Measurements from ENCODE around the gene RNF126.

The RNF126 gene

GRCh38 chr19:661427-662196 lies 1.4 kb downstream of the RNF126 start:
- peak; percentile 79 for DNase-seq

GRCh38 chr19:660793-661426 lies 2.1 kb downstream of the RNF126 start:
- DNase-seq = no peak

GRCh38 chr19:658916-659839 lies 3.8 kb downstream of the RNF126 start:
- DNase-seq = peak; percentile 76

GRCh38 chr19:658059-658839 lies 4.8 kb downstream of the RNF126 start:
- DNase-seq = no peak

GRCh38 chr19:657611-658010 lies 5.4 kb downstream of the RNF126 start:
- no peak for DNase-seq

- no peak for DNase-seq
These were observed 6.1 kb downstream of the RNF126 start for GRCh38 chr19:656751-657559.

GRCh38 chr19:655691-656090 lies 7.3 kb downstream of the RNF126 start:
- DNase-seq = no peak

GRCh38 chr19:653425-653824 lies 9.6 kb downstream of the RNF126 start:
- no peak for DNase-seq

GRCh38 chr19:652467-653389 lies 10.3 kb downstream of the RNF126 start:
- DNase-seq = no peak

GRCh38 chr19:651991-652390 lies 11.0 kb downstream of the RNF126 start:
- DNase-seq = no peak

GRCh38 chr19:651114-651818 lies 11.7 kb downstream of the RNF126 start:
- DNase-seq = no peak

GRCh38 chr19:650121-650520 lies 12.9 kb downstream of the RNF126 start:
- DNase-seq = no peak

GRCh38 chr19:648904-649801 lies 13.9 kb downstream of the RNF126 start:
- no peak for DNase-seq

- DNase-seq = no peak
These were observed 14.7 kb downstream of the RNF126 start for GRCh38 chr19:648305-648704.

- DNase-seq = no peak
These were observed 15.3 kb downstream of the RNF126 start for GRCh38 chr19:647566-648284.

GRCh38 chr19:646779-647565 lies 16.0 kb downstream of the RNF126 start:
- no peak for DNase-seq

Data from CD4-positive, alpha-beta T cell treated with Interleukin-17A for 1 hour (primary cell).